Mononuclear cell (primary cell): ENCODE data around the gene SLC3A2. TPM values are rescaled to one million over a fixed set of nuclear protein-coding genes. Genes with fewer than 3 reads are reported as not detected.
"Not testable (repeated sequence)": the region's sequence is repeated elsewhere in the genome, so short reads cannot be mapped to it uniquely, and the experiment has no call there.

Source experiments
- H3K27me3 ChIP-seq: 2 replicates; pipeline ENCODE4 v1.6.0; 2011; ENCODE audit warnings: low read length, control low read depth; ENCODE audit not compliant: insufficient read depth
- H3K4me1 ChIP-seq: 2 replicates; pipeline ENCODE4 v1.5.1; 2011; ENCODE audit warnings: mild to moderate bottlenecking, low read length, control low read depth; ENCODE audit not compliant: insufficient read depth
- H3K4me3 ChIP-seq: 2 replicates; pipeline ENCODE4 v1.5.1; 2011; ENCODE audit warnings: mild to moderate bottlenecking, low read length, moderate library complexity
- H3K9me3 ChIP-seq: 2 replicates; pipeline ENCODE4 v1.5.1; 2011; ENCODE audit warnings: low read depth, mild to moderate bottlenecking, control low read depth, low read length
- total RNA-seq: library from RNA; depleted of rRNA; stranded (reverse); fragments of >200 nt; gene quantifications from one replicate; pipeline ENCODE4 v1.2.3, GENCODE V29; 2012

SLC3A2 gene
- total RNA-seq, 1 donor: 125 TPM

GRCh38 chr11:62923601-62924411, 43.1 kb downstream of the SLC3A2 start:
- Histone ChIP-seq H3K27me3 (peaks cover 59% of the 10 kb centered on the region), H3K4me3 (no peak overlapping the region)

GRCh38 chr11:62925308-62925707, 44.6 kb downstream of the SLC3A2 start:
- H3K27me3 ChIP-seq: peaks cover 63% of the 10 kb centered on the region
- H3K4me3 ChIP-seq: no peak overlapping the region
- H3K9me3 ChIP-seq: no peaks in the 10 kb centered on the region
- peaks cover 27% of the 10 kb centered on the region for H3K4me1 ChIP-seq

More at GRCh38 chr11:62923601-62924411, 43.1 kb downstream of the SLC3A2 start:
- Histone ChIP-seq H3K4me1 (peaks cover 27% of the 10 kb centered on the region), H3K9me3 (no peaks in the 10 kb centered on the region)

- H3K27me3 ChIP-seq: peaks cover 66% of the 10 kb centered on the region
- peaks cover 27% of the 10 kb centered on the region for H3K4me1 ChIP-seq
- H3K9me3 ChIP-seq: no peaks in the 10 kb centered on the region
- H3K4me3 ChIP-seq: no peak overlapping the region
Observed at GRCh38 chr11:62925745-62926679, 45.3 kb downstream of the SLC3A2 start.

- H3K27me3 ChIP-seq: peaks cover 66% of the 10 kb centered on the region
- no peak overlapping the region for H3K4me3 ChIP-seq
- H3K4me1 ChIP-seq: peaks cover 27% of the 10 kb centered on the region
- no peaks in the 10 kb centered on the region for H3K9me3 ChIP-seq
Observed at GRCh38 chr11:62926680-62927455, 46.2 kb downstream of the SLC3A2 start.

- H3K4me3 ChIP-seq: no peak overlapping the region
- H3K27me3 ChIP-seq: peaks cover 58% of the 10 kb centered on the region
- H3K9me3 ChIP-seq: no peaks in the 10 kb centered on the region
- H3K4me1 ChIP-seq: peaks cover 27% of the 10 kb centered on the region
Observed at GRCh38 chr11:62928011-62928410, 47.3 kb downstream of the SLC3A2 start.

DNA sequence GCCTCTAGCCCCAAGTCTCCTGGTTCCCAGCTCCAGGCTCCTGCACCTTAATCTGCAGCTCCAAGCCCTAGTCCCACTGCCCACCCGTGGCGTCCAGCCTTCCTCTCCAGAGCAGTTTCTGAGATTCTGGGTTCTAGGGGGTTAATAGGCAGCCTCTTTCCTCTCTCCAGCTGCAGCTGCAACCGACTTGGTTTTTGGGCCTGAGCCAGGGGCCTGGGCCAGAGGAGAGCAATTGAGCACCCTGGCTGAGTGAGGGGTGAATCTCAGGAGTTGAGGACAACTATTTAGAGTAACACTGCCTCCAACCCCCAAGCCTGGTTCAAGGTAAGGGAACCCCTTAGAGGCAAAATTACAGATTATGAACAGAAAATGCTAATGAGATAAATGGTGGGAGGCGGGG, 49.5 kb downstream of the SLC3A2 start:
- peaks cover 42% of the 10 kb centered on the region for H3K27me3 ChIP-seq

GRCh38 chr11:62930666-62931065, 50.0 kb downstream of the SLC3A2 start:
- Histone ChIP-seq H3K4me1 (peaks cover 12% of the 10 kb centered on the region), H3K4me3 (no peak overlapping the region), H3K27me3 (peaks cover 36% of the 10 kb centered on the region), H3K9me3 (no peaks in the 10 kb centered on the region)

More for the DNA sequence above, 49.5 kb downstream of the SLC3A2 start:
- no peaks in the 10 kb centered on the region for H3K9me3 ChIP-seq
- H3K4me1 ChIP-seq: peaks cover 16% of the 10 kb centered on the region
- H3K4me3 ChIP-seq: no peak overlapping the region

- Histone ChIP-seq H3K4me1 (peaks cover 1% of the 10 kb centered on the region), H3K27me3 (peaks cover 27% of the 10 kb centered on the region), H3K4me3 (no peak overlapping the region), H3K9me3 (no peaks in the 10 kb centered on the region)
Observed at GRCh38 chr11:62931499-62932278, 51.0 kb downstream of the SLC3A2 start.

DNA sequence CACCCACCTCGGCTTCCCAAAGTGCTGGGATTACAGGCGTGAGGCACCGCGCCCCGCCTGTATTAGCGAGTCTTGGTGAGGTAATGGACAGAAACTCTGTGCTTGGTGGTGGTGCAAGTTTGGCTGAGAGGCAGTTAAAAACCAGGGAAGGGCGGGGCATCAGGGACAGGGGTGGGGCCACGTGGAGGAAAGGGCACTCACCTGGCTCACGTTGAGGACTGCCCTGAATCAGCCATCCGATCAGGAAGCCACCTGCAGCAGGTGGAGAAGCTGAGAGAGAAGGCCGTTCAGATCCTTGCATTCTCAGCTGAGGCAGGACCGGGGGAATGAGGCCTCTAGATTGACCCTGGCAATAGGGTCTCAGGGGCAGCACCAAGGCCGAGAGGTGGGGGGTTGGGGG, 52.6 kb downstream of the SLC3A2 start:
- H3K9me3 ChIP-seq: no peaks in the 10 kb centered on the region
- H3K27me3 ChIP-seq: peaks cover 13% of the 10 kb centered on the region
- H3K4me1 ChIP-seq: no peaks in the 10 kb centered on the region
- no peak overlapping the region for H3K4me3 ChIP-seq

GRCh38 chr11:62933750-62934495, 53.2 kb downstream of the SLC3A2 start:
- Histone ChIP-seq H3K27me3 (peaks cover 6% of the 10 kb centered on the region), H3K4me3 (no peak overlapping the region), H3K4me1 (no peaks in the 10 kb centered on the region), H3K9me3 (no peaks in the 10 kb centered on the region)

DNA sequence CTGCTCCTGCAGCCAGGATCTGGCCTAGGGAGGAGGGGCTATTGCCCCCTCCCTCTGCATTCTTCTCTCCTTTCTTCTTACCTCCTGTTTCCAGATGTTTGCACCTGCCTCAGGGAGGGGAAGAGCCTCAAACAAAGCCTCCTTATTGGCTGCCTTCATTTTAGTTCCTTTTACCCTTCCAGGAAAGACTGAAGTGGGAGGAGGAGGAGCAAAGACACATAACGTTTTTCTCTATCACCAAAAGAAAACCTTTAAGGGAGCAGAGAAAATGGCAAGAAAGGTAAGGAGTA, 53.7 kb downstream of the SLC3A2 start:
- no peaks in the 10 kb centered on the region for H3K4me1 ChIP-seq
- no peak overlapping the region for H3K4me3 ChIP-seq
- H3K9me3 ChIP-seq: no peaks in the 10 kb centered on the region
- peaks cover 3% of the 10 kb centered on the region for H3K27me3 ChIP-seq

- not testable (repeated sequence) for H3K4me3 ChIP-seq, H3K9me3 ChIP-seq, H3K27me3 ChIP-seq, H3K4me1 ChIP-seq
Observed at GRCh38 chr11:62937528-62937927, 56.8 kb downstream of the SLC3A2 start.
